Kidney (tissue), 14 donors: ENCODE data around the gene CER1. TPM values are rescaled to one million over a fixed set of nuclear protein-coding genes. Genes with fewer than 3 reads are reported as not detected.

Source experiments
- DNase-seq, 5 donors: peaks; one replicate each; pipeline ENCODE4 v3.0.0-alpha.2; 2013 to 2020
- FAIRE-seq: peaks from 2 replicates; lab custom pipeline; 2012; peaks lifted over from hg19 to GRCh38; lab: Jason Lieb, UNC
- H3K27ac ChIP-seq, 2 donors: one replicate each; pipeline ENCODE4 v1.7.0; 2013; ENCODE audit warnings: low read depth in 2 of 2, low read length in 2 of 2, inconsistent platforms in 1 of 2
- H3K27me3 ChIP-seq: one replicate; pipeline ENCODE4 v1.7.1; 2013; ENCODE audit warnings: low read length, inconsistent platforms; ENCODE audit not compliant: control insufficient read depth, insufficient read depth
- H3K36me3 ChIP-seq, 3 donors: one replicate each; pipeline versions ENCODE4 v1.7.0 to v1.7.1; 2013; ENCODE audit warnings: low read length in 3 of 3, control low read depth in 1 of 3, inconsistent platforms in 1 of 3; ENCODE audit not compliant: insufficient read depth in 3 of 3, control insufficient read depth in 2 of 3
- H3K4me1 ChIP-seq, 3 donors: one replicate each; pipeline versions ENCODE4 v1.7.0 to v1.7.1; 2013; ENCODE audit warnings: low read length in 3 of 3, inconsistent platforms in 1 of 3, low read depth in 1 of 3; ENCODE audit not compliant: control insufficient read depth in 2 of 3, insufficient read depth in 2 of 3
- H3K4me3 ChIP-seq, 3 donors: one replicate each; pipeline versions ENCODE4 v1.7.0 to v1.8.1; 2013; ENCODE audit warnings: low read length in 3 of 3, control low read depth in 1 of 3, inconsistent platforms in 1 of 3
- H3K9ac ChIP-seq, 3 donors: one replicate each; pipeline versions ENCODE4 v1.7.0 to v1.7.1; 2013; ENCODE audit warnings: low read length in 3 of 3, control low read depth in 1 of 3, inconsistent platforms in 1 of 3
- H3K9me3 ChIP-seq, 3 donors: one replicate each; pipeline versions ENCODE4 v1.7.0 to v1.7.1; 2013; ENCODE audit warnings: low read length in 3 of 3, control low read depth in 1 of 3, inconsistent platforms in 1 of 3; ENCODE audit not compliant: control insufficient read depth in 2 of 3, insufficient read depth in 1 of 3
- CTCF ChIP-seq: IDR thresholded peaks from 3 replicates; pipeline ENCODE4 v1.5.1; 2012; ENCODE audit warnings: mild to moderate bottlenecking, moderate library complexity, borderline replicate concordance; ENCODE audit not compliant: insufficient read depth; ENCODE audit errors: extremely low read depth
- intact Hi-C: fragments of 100-400 bp; cut with DNase I; formaldehyde crosslinking; loops from one replicate; pipeline ENCODE4 v1.11.1; 2022
- polyA plus RNA-seq: library from polyadenylated mRNA; stranded (reverse); fragments of 350-450 nt; fragmentation: Illumina TruSeq; extraction: RNeasy Lipid Tissue Mini Kit (QIAGEN cat#74804); gene quantifications from one replicate; pipeline ENCODE4 v1.2.3, GENCODE V29; 2014; ENCODE audit warnings: low read depth, low replicate concordance; ENCODE audit not compliant: insufficient read depth
- total RNA-seq: library from RNA; stranded (reverse); fragmentation: NEBNext Ultra II Directional; extraction: Animal tissue kit (Norgen Biotek cat#: 25700); gene quantifications from one replicate; pipeline ENCODE4 v1.2.1, GENCODE V29; 2021
- donor health status: control.
- donor health status: control.
- donor health status: control.
- donor health status: control.
- donor health status: control.
- donor health status: DM: yes; HTN: yes; CAD: no.
- donor health status: Normal renal cell carcinoma (clear cell type).

The CER1 gene
- total and polyA plus RNA-seq, 2 donors from 2014 or later: 0.45 TPM; not detected in 1

DNA sequence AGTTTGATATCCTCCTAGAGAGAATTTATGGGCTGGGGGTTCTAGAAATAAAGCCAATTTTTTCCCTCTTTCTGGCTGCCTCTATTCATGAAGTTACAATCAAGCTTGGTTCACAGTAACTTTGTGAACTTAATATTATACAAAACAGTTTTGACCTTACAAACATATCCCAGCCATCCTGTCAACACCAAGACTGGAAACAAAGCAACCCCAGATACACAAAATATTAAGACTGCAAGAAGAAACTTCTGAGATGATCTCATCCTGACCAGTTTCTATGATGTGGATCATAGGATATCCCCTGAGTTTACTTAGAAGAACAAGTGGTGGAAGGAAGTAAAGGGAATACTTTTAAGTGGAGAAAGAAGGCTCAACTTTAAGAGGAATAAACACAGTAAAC lies 28.3 kb upstream of the CER1 start:
- Histone ChIP-seq H3K36me3 (peaks cover 6 to 39% (median 13%) of the 10 kb centered on the region in 3 donors), H3K27ac (no peak overlapping the region), H3K4me3 (no peak overlapping the region), H3K4me1 (no peaks in the 10 kb centered on the region), H3K9me3 (no peaks in the 10 kb centered on the region), H3K27me3 (no peaks in the 10 kb centered on the region), H3K9ac (no peak overlapping the region)
- intact Hi-C loops: no loop called here
- FAIRE-seq (no peak), DNase-seq (no peak)
- TF ChIP-seq CTCF: no peak

GRCh38 chr9:14749741-14750211 lies 27.2 kb upstream of the CER1 start:
- Histone ChIP-seq H3K9ac (no peak overlapping the region), H3K27ac (no peak overlapping the region), H3K4me3 (no peak overlapping the region), H3K9me3 (no peaks in the 10 kb centered on the region), H3K36me3 (peaks cover 8 to 34% (median 11%) of the 10 kb centered on the region in 3 donors), H3K27me3 (no peaks in the 10 kb centered on the region), H3K4me1 (no peaks in the 10 kb centered on the region)
- no peak for DNase-seq
- intact Hi-C loops: no loop called here
- no peak for TF ChIP-seq CTCF
- no peak for FAIRE-seq

- no peaks in the 10 kb centered on the region for H3K4me1 ChIP-seq
- H3K36me3 ChIP-seq: peaks cover 12 to 31% (median 13%) of the 10 kb centered on the region in 3 donors
- no peaks in the 10 kb centered on the region for H3K9me3 ChIP-seq
- no peaks in the 10 kb centered on the region for H3K27me3 ChIP-seq
- intact Hi-C loops: no loop called here
- H3K27ac ChIP-seq: no peak overlapping the region
- FAIRE-seq (no peak), DNase-seq (no peak)
- no peak for TF ChIP-seq CTCF
- H3K9ac ChIP-seq: no peak overlapping the region
- no peak overlapping the region for H3K4me3 ChIP-seq
Observed at GRCh38 chr9:14748373-14748772, 25.8 kb upstream of the CER1 start.

- Histone ChIP-seq H3K36me3 (peaks cover 12 to 31% (median 13%) of the 10 kb centered on the region in 3 donors), H3K4me3 (no peak overlapping the region), H3K27me3 (no peaks in the 10 kb centered on the region), H3K27ac (no peak overlapping the region), H3K9ac (no peak overlapping the region), H3K9me3 (no peaks in the 10 kb centered on the region), H3K4me1 (no peaks in the 10 kb centered on the region)
- DNase-seq (no peak), FAIRE-seq (no peak)
- TF ChIP-seq CTCF: no peak
- intact Hi-C loops: no loop called here
Observed at GRCh38 chr9:14747111-14747510, 24.6 kb upstream of the CER1 start.
